SK-N-SH (cell line): Measurements from ENCODE around the gene CNIH3. TPM values are rescaled to one million over a fixed set of nuclear protein-coding genes. Genes with fewer than 3 reads are reported as not detected.

ENCODE experiments used
- CTCF ChIA-PET: fragments of 300-600, 350-600 bp; formaldehyde crosslinking; extraction: SDS; loops from one replicate; lab custom pipeline; 2021; lab: Yijun Ruan, JAX
- POLR2A ChIA-PET: fragments of 350-600 bp; sonication (Branson Sonifier 250); formaldehyde crosslinking; extraction: SDS; loops from one replicate; lab custom pipeline; 2020; ENCODE audit warnings: antibody characterized with exemption, inconsistent platforms; lab: Yijun Ruan, JAX
- DNase-seq: peaks from one replicate; pipeline ENCODE4 v3.0.0; 2012
- H2AFZ ChIP-seq: fragments of 200-600 bp; sonication (generic); 2 replicates; pipeline ENCODE4 v1.8.1; 2016; ENCODE audit warnings: antibody characterized with exemption, mild to moderate bottlenecking, low read depth
- H3F3A ChIP-seq: fragments of 200-600 bp; sonication (generic); replicated peaks from 2 replicates; pipeline ENCODE3; 2016; ENCODE audit warnings: antibody characterized with exemption, mild to moderate bottlenecking; ENCODE audit not compliant: insufficient read depth
- H3K27ac ChIP-seq, 2 experiments: fragments of 200-500 bp in 1 of 2; fragments of 200-600 bp in 1 of 2; sonication (Bioruptor generic) in 1 of 2; sonication (generic), shearing (Covaris generic) in 1 of 2; 2 replicates each; pipeline versions ENCODE4 v1.5.1 to v1.6.1; 2014 to 2016; ENCODE audit warnings: low read depth in 2 of 2, inconsistent platforms in 1 of 2, low read length in 1 of 2, mild to moderate bottlenecking in 1 of 2, mixed read lengths in 1 of 2
- H3K27me3 ChIP-seq: fragments of 200-600 bp; sonication (generic), shearing (Covaris generic); 2 replicates; pipeline ENCODE4 v1.6.1; 2016; ENCODE audit warnings: mixed run types; ENCODE audit not compliant: insufficient read depth
- H3K36me3 ChIP-seq, 2 experiments: fragments of 200-500 bp in 1 of 2; fragments of 200-600 bp in 1 of 2; sonication (Bioruptor generic) in 1 of 2; sonication (generic) in 1 of 2; replicated peaks in 1 of 2; 2 replicates each; pipeline versions ENCODE3 to v1.5.1; 2014 to 2016; ENCODE audit warnings: low read length in 1 of 2, mild to moderate bottlenecking in 1 of 2; ENCODE audit not compliant: insufficient read depth in 2 of 2, control insufficient read depth in 1 of 2
- H3K4me1 ChIP-seq, 2 experiments: fragments of 200-500 bp in 1 of 2; fragments of 200-600 bp in 1 of 2; sonication (Bioruptor generic) in 1 of 2; sonication (generic), shearing (Covaris generic) in 1 of 2; 2 replicates each; pipeline versions ENCODE4 v1.5.1 to v1.6.1; 2014 to 2016; ENCODE audit warnings: low read depth in 1 of 2, low read length in 1 of 2, mixed run types in 1 of 2; ENCODE audit not compliant: insufficient read depth in 2 of 2, control insufficient read depth in 1 of 2
- H3K4me2 ChIP-seq: fragments of 200-600 bp; sonication (generic), shearing (Covaris generic); 2 replicates; pipeline ENCODE4 v1.6.1; 2017; ENCODE audit warnings: mixed run types
- H3K4me3 ChIP-seq, 2 experiments: fragments of 200-500 bp in 1 of 2; fragments of 200-600 bp in 1 of 2; sonication (Bioruptor generic) in 1 of 2; sonication (generic), shearing (Covaris generic) in 1 of 2; 2 replicates each; pipeline versions ENCODE4 v1.5.1 to v1.8.1; 2014 to 2016; ENCODE audit warnings: low read depth in 2 of 2, inconsistent platforms in 1 of 2, low read length in 1 of 2, mild to moderate bottlenecking in 1 of 2, mixed read lengths in 1 of 2, moderate library complexity in 1 of 2
- H3K79me2 ChIP-seq: fragments of 200-600 bp; sonication (generic); 2 replicates; pipeline ENCODE4 v1.8.1; 2017; ENCODE audit warnings: mild to moderate bottlenecking; ENCODE audit not compliant: insufficient read depth
- H3K9ac ChIP-seq: fragments of 200-600 bp; sonication (generic); 2 replicates; pipeline ENCODE4 v1.6.1; 2017; ENCODE audit warnings: mixed run types
- H3K9me2 ChIP-seq: fragments of 200-600 bp; sonication (generic); 2 replicates; pipeline ENCODE4 v1.6.1; 2017; ENCODE audit warnings: mixed run types
- H3K9me3 ChIP-seq: fragments of 200-600 bp; sonication (generic); 2 replicates; pipeline ENCODE4 v1.6.1; 2017; ENCODE audit warnings: mixed run types, mild to moderate bottlenecking, moderate library complexity
- H4K20me1 ChIP-seq: fragments of 200-600 bp; sonication (generic); 2 replicates; pipeline ENCODE4 v1.6.1; 2017; ENCODE audit warnings: mild to moderate bottlenecking, mixed run types; ENCODE audit not compliant: insufficient read depth
- CHD2 ChIP-seq: fragments of 150-350 bp; IDR thresholded peaks from 2 replicates; pipeline ENCODE4 v1.6.1; 2018; ENCODE audit warnings: low read length; ENCODE audit not compliant: partially characterized antibody
- CTCF ChIP-seq: fragments of 200-600 bp; sonication (generic); IDR thresholded peaks from 2 replicates; pipeline ENCODE4 v1.6.1; 2017; ENCODE audit warnings: antibody characterized with exemption, mild to moderate bottlenecking, moderate library complexity
- EZH2phosphoT487 ChIP-seq: fragments of 200-600 bp; sonication (generic); IDR thresholded peaks from 2 replicates; pipeline ENCODE4 v1.6.1; 2017; ENCODE audit warnings: low read depth, mixed run types, mild to moderate bottlenecking, antibody characterized with exemption, moderate library complexity, borderline replicate concordance
- FOSL2 ChIP-seq: IDR thresholded peaks from 2 replicates; pipeline ENCODE4 v1.4.0; 2012; ENCODE audit warnings: low read depth, mild to moderate bottlenecking, moderate library complexity, borderline replicate concordance
- FOXJ3 ChIP-seq: sonication (generic); formaldehyde crosslinking; IDR thresholded peaks from 2 replicates; pipeline ENCODE4 v1.5.1; 2020; ENCODE audit warnings: mild to moderate bottlenecking, missing genetic modification reagents
- NFIC ChIP-seq: IDR thresholded peaks from 2 replicates; pipeline ENCODE4 v1.4.0; 2012; ENCODE audit warnings: borderline replicate concordance
- NRF1 ChIP-seq: IDR thresholded peaks from 2 replicates; pipeline ENCODE4 v1.6.1; 2012; ENCODE audit warnings: low read depth, mild to moderate bottlenecking, low read length
- RCOR1 ChIP-seq: fragments of 150-350 bp; IDR thresholded peaks from 2 replicates; pipeline ENCODE4 v1.6.1; 2017; ENCODE audit warnings: antibody characterized with exemption, low read length
- RFX5 ChIP-seq: IDR thresholded peaks from 2 replicates; pipeline ENCODE4 v1.6.1; 2012; ENCODE audit warnings: mild to moderate bottlenecking, improper control_type of control experiment, low read length
- TEAD4 ChIP-seq: IDR thresholded peaks from 2 replicates; pipeline ENCODE4 v1.4.0; 2012; ENCODE audit warnings: mild to moderate bottlenecking, borderline replicate concordance; ENCODE audit not compliant: insufficient read depth
- USF2 ChIP-seq: fragments of 150-350 bp; IDR thresholded peaks from 2 replicates; pipeline ENCODE4 v1.6.1; 2017; ENCODE audit warnings: antibody characterized with exemption, low read length, low read depth, borderline replicate concordance
- YY1 ChIP-seq: IDR thresholded peaks from 2 replicates; pipeline ENCODE4 v1.4.0; 2012; ENCODE audit warnings: low read depth, mild to moderate bottlenecking
- WGBS: methylation state at CpG from one replicate; pipeline ENCODE4 v1.1.6; 2017; ENCODE audit warnings: low lambda C conversion rate; 5-methylcytosine and 5-hydroxymethylcytosine counted together
- polyA plus RNA-seq, 3 experiments: library from polyadenylated mRNA; depleted of rRNA; stranded (reverse); fragments of >200 nt; gene quantifications; 2 replicates each; pipeline ENCODE4 v1.2.3, GENCODE V29; 2012

CNIH3 gene
- polyA plus RNA-seq, 1 of the 3 experiments (the other 2 are of a cell fraction): 18.8 TPM

- Histone ChIP-seq H3K9me2 (no peaks in the 10 kb centered on the region), H3K4me2 (no peak overlapping the region), H3K27ac (no peak overlapping the region), H3K27me3 (no peaks in the 10 kb centered on the region), H3K79me2 (peaks cover 29% of the 10 kb centered on the region), H3K4me1 (peaks cover 2 to 22% of the 10 kb centered on the region in 2 experiments; a peak in 3 of 4 replicates), H3K4me3 (no peak overlapping the region), H3F3A (peaks cover 2% of the 10 kb centered on the region)
- POLR2A ChIA-PET: no interaction called here
- TF ChIP-seq YY1 (no peak), USF2 (no peak), EZH2phosphoT487 (no peak), TEAD4 (no peak), NFIC (no peak), NRF1 (no peak)
- TF ChIP-seq, all 33 proteins: peak for 0
- H3K9me3 ChIP-seq: no peaks in the 10 kb centered on the region
- DNase-seq: no peak
- 44% methylated on average over 4 of the region's 4 CpGs for WGBS
- no peak overlapping the region for H3K9ac ChIP-seq
- peaks cover 6% of the 10 kb centered on the region; the same call in 1 of the 2 replicates for H4K20me1 ChIP-seq
- H3K36me3 ChIP-seq: no peaks in the 10 kb centered on the region
- no peak overlapping the region for H2AFZ ChIP-seq
- CTCF ChIA-PET: interaction anchor here (0.9 to 4.8 kb wide), 2 partner anchors 127 to 282 kb away, joined by 3 to 20 read pairs; no protein-coding TSS in a partner anchor
Observed at GRCh38 chr1:224640587-224640986, 24.5 kb downstream of the CNIH3 start.

GRCh38 chr1:224641030-224641429, 24.9 kb downstream of the CNIH3 start:
- TF ChIP-seq NRF1: no peak
- no peak for TF ChIP-seq CTCF
- no peak for TF ChIP-seq TEAD4
- no peak for TF ChIP-seq RFX5
- TF ChIP-seq YY1: no peak
- TF ChIP-seq USF2: no peak
- no peak for TF ChIP-seq RCOR1
- TF ChIP-seq FOXJ3 (CRISPR knock-in tag): no peak
- TF ChIP-seq FOSL2: no peak
- no peak for TF ChIP-seq CHD2
- TF ChIP-seq, all 33 proteins: peak for 0
- ChIA-PET CTCF (interaction anchor here (0.9 to 4.8 kb wide), 2 partner anchors 127 to 282 kb away, joined by 3 to 20 read pairs; no protein-coding TSS in a partner anchor), POLR2A (no interaction called here)

More at GRCh38 chr1:224641030-224641429, 24.9 kb downstream of the CNIH3 start:
- H3K4me3 ChIP-seq: no peak overlapping the region
- peaks cover 6% of the 10 kb centered on the region; the same call in 1 of the 2 replicates for H4K20me1 ChIP-seq
- H3K9me3 ChIP-seq: no peaks in the 10 kb centered on the region
- no peak overlapping the region for H3K27ac ChIP-seq
- peaks cover 2 to 18% of the 10 kb centered on the region in 2 experiments; a peak in 3 of 4 replicates for H3K4me1 ChIP-seq
- no peak overlapping the region for H3K4me2 ChIP-seq
- no peaks in the 10 kb centered on the region for H3K27me3 ChIP-seq
- WGBS: 72% methylated on average over 7 of the region's 7 CpGs
- DNase-seq: no peak
- peaks cover 26% of the 10 kb centered on the region for H3K79me2 ChIP-seq
- no peak overlapping the region for H3K9ac ChIP-seq
- no peaks in the 10 kb centered on the region for H3F3A ChIP-seq
- H3K9me2 ChIP-seq: no peaks in the 10 kb centered on the region
- H3K36me3 ChIP-seq: no peaks in the 10 kb centered on the region
- no peak overlapping the region for H2AFZ ChIP-seq
